ENCODE data around the gene OR2T10.
"Not testable (repeated sequence)": the region's sequence is repeated elsewhere in the genome, so short reads cannot be mapped to it uniquely, and the experiment has no call there.

The OR2T10 gene

GRCh38 chr1:248596615-248597014 lies 885 bp downstream of the OR2T10 start:
- in situ Hi-C loops (cut with MboI; ENCODE audit: low sequenced_read_pairs) = no loop called here

- in situ Hi-C loops (cut with MboI; ENCODE audit: low sequenced_read_pairs) = no loop called here
Measured at GRCh38 chr1:248593226-248593625, 4.3 kb downstream of the OR2T10 start.

GRCh38 chr1:248592655-248593054 lies 4.8 kb downstream of the OR2T10 start:
- in situ Hi-C loops (cut with MboI; ENCODE audit: low sequenced_read_pairs) = no loop called here

- in situ Hi-C loops (cut with MboI; ENCODE audit: low sequenced_read_pairs) = no loop called here
Measured at GRCh38 chr1:248590055-248590454, 7.4 kb downstream of the OR2T10 start.

GRCh38 chr1:248589334-248589733 lies 8.2 kb downstream of the OR2T10 start:
- in situ Hi-C loops (cut with MboI; ENCODE audit: low sequenced_read_pairs) = no loop called here

- in situ Hi-C loops (cut with MboI; ENCODE audit: low sequenced_read_pairs) = no loop called here
Measured at GRCh38 chr1:248585266-248585665, 12.2 kb downstream of the OR2T10 start.

- in situ Hi-C loops (cut with MboI; ENCODE audit: low sequenced_read_pairs) = no loop called here
Measured at GRCh38 chr1:248576260-248576980, 21.1 kb downstream of the OR2T10 start.

GRCh38 chr1:248574657-248575056 lies 22.8 kb downstream of the OR2T10 start, which contains the start of gene OR2T34:
Gene OR2T34, minus strand, starts transcription at chr1:248574757. Its CDS starts 0 bp downstream, at chr1:248574757.
- in situ Hi-C loops (cut with MboI; ENCODE audit: low sequenced_read_pairs) = not testable (repeated sequence)

GRCh38 chr1:248573856-248574255 lies 23.6 kb downstream of the OR2T10 start:
- in situ Hi-C loops (cut with MboI; ENCODE audit: low sequenced_read_pairs) = not testable (repeated sequence)

- in situ Hi-C loops (cut with MboI; ENCODE audit: low sequenced_read_pairs) = not testable (repeated sequence)
Measured at GRCh38 chr1:248572049-248572448, 25.5 kb downstream of the OR2T10 start.

- in situ Hi-C loops (cut with MboI; ENCODE audit: low sequenced_read_pairs) = not testable (repeated sequence)
Measured at GRCh38 chr1:248570811-248571210, 26.7 kb downstream of the OR2T10 start.

GRCh38 chr1:248569049-248569448 lies 28.5 kb downstream of the OR2T10 start:
- in situ Hi-C loops (cut with MboI; ENCODE audit: low sequenced_read_pairs) = not testable (repeated sequence)

- in situ Hi-C loops (cut with MboI; ENCODE audit: low sequenced_read_pairs) = not testable (repeated sequence)
Measured at GRCh38 chr1:248565530-248566373, 31.7 kb downstream of the OR2T10 start.

GRCh38 chr1:248562672-248563071 lies 34.8 kb downstream of the OR2T10 start, which contains the start of gene OR2T29:
Gene OR2T29, minus strand, starts transcription at chr1:248562772. Its CDS starts 3,281 bp downstream, at chr1:248559491.
- in situ Hi-C loops (cut with MboI; ENCODE audit: low sequenced_read_pairs) = not testable (repeated sequence)

- in situ Hi-C loops (cut with MboI; ENCODE audit: low sequenced_read_pairs) = not testable (repeated sequence)
Measured at GRCh38 chr1:248551027-248551426, 46.5 kb downstream of the OR2T10 start.

- in situ Hi-C loops (cut with MboI; ENCODE audit: low sequenced_read_pairs) = not testable (repeated sequence)
Measured at GRCh38 chr1:248547383-248547782, 50.1 kb downstream of the OR2T10 start.
